HG02678 (cell line): Measurements from ENCODE around the gene PRMT7.

Experiments used
- ATAC-seq: cut with Tn5 transposase; IDR thresholded peaks from one replicate; pipeline ENCODE4 v1.9.1; 2021; ENCODE audit warnings: mild to moderate bottlenecking, moderate library complexity; ENCODE audit not compliant: unreplicated experiment

The PRMT7 gene

DNA sequence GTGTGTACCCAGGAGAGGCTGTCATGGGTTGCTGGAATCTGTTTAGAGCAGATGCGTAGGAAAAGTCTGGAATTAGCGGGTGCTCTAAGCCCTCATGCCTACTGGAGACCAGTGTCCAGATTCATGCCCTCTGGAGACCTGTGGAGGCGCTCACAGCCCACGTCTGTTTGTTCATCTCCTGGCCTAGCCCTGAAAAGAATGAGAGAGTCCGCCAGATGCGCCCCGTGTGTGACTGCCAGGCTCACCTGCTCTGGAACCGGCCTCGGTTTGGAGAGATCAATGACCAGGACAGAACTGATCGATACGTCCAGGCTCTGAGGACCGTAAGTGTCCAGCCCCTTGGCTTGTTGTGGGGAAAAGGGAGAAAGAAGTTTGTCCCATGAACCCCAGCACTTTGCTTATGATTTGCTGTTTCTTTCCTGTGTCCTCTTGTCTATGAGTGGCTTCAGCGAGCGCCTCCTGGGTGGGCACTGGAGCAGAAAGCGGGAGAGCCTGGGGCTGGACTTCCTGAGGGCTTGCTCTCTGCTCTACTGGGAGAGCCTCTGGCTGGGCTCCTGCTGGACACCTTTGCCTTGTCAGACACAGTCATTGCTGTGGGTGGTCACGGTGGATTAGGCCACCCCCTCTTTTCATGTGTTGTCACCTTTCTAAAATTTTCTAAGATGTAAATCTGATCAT, 35.3 kb downstream of the PRMT7 start:
- ATAC-seq, result no peak

DNA sequence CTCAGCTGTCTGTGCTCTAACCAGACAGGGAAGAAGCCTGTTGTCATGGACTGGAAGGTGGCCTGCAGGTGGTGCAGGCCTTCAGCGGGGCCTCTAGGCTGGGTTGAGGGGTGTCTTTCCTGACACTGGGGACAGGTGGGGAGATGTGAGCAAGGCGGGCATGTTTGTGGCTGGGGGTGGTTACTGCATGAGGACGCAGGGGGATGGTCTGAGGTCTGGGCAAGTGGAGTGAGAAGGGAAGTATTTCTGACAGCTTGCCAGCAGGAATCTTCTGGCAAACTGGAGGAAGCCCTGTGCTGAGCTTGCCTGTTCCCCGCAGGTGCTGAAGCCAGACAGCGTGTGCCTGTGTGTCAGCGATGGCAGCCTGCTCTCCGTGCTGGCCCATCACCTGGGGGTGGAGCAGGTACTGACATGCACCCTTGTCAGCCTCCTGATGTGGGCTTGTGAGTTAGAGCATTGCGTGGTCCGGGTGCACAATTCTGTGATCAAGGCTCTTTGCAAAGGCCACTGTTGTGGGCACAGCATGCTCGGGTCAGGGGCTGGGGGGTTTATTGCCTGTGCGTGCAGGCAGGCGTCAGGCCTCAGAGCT, 36.2 kb downstream of the PRMT7 start:
- ATAC-seq, result no peak

DNA sequence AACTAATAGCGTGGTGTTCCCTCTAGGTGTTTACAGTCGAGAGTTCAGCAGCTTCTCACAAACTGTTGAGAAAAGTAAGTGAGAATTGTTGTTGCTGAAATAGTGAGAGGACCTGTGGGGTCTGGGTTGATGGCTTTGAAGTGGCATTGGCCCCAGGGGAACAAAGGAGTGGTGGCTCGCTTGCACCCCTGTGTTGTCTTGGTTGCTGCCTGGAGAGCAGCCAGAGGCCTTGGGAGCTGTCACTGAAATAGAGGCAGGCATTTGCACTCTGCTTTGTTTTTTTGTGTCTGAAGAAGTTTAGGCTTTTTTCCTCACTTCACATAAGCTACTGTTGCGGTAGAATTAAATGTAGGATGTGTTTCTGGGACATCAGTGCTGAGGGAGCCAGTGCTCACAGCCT, 36.8 kb downstream of the PRMT7 start:
- ATAC-seq, result no peak

DNA sequence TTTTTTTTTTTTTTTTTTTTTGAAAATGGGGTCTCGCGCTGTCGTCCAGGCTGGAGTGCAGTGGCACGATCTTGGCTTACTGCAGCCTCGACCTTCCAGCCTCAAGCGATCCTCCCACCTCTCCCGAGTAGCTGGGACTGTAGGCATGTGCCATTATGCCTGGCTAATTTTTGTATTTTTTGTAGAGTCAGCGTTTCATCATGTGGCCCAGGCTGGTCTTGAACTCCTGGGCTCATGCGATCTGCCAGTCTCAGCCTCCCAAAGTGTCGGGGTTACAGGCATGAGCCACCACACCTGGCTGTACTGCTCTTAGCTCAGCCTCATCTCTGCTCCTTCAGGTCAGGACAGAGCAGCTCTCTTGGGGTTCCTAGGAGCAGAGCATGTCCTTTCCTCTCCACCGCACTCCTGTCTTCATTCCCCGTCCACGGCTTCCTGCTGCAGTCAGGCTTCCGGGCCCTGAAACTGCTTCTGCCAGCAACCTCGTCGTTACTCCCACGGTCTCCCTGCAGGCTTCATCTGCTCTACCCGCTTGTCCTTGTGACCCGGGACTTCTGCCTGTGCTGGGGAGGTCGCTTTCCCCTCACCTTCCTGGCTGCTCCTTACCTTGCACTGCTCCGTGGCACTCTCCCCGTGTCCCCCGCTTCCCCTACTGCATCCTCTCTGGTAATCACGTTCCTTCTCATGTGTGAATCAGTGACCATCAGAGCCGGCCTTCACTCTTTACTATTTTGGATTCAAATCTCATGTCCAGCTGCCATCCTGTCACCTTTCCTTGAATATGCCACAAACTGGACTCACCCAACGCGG, 38.0 kb downstream of the PRMT7 start:
- no peak for ATAC-seq

GRCh38 chr16:68349838-68350410, 39.1 kb downstream of the PRMT7 start:
- no peak for ATAC-seq

GRCh38 chr16:68350813-68351350, 40.1 kb downstream of the PRMT7 start:
- ATAC-seq, result no peak

- ATAC-seq, result no peak
Measured at GRCh38 chr16:68351463-68351862, 40.6 kb downstream of the PRMT7 start.

GRCh38 chr16:68351991-68352431, 41.2 kb downstream of the PRMT7 start:
- ATAC-seq, result no peak

GRCh38 chr16:68353366-68353765, 42.5 kb downstream of the PRMT7 start:
- ATAC-seq, result no peak

GRCh38 chr16:68354816-68355215, 44.0 kb downstream of the PRMT7 start:
- ATAC-seq, result no peak

DNA sequence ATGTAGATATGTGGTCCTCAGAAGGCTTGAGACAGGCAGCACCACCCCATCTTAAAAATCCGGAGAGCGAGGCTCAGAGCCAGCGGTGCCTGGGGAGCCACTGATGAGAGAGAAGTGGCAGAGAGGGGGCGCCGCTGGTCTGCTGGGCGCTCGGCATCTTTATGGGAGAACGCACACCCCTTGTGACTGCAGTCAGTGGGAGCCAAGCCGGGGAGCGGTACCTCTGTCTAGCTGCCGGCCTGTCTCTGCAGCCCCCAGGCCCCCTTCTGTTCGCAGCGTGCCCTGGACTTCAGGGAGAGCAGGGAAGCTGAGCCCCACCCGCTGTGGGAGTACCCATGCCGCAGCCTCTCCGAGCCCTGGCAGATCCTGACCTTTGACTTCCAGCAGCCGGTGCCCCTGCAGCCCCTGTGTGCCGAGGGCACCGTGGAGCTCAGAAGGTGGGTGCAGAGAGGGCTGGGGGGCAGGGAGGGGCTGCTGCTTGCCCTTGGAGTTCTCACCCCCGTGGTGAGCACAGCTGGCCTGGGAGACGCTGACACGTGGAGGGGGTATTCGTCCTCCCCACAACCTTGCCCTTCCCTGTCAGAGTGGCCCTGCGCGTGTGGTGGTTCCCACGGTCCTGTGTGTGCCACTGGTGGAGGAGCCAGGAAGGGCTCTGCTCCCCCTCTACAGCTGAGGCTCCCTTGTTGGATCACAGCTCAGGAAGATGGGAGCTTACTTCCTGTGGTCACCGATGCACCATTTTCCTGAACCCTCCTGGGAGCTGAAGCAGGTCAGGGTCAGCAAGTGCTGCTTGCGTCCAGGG, 44.8 kb downstream of the PRMT7 start:
- ATAC-seq, result peak; percentile 3

- ATAC-seq, result peak; percentile 81
Measured at GRCh38 chr16:68356249-68356918, 45.6 kb downstream of the PRMT7 start.

- no peak for ATAC-seq
Measured at GRCh38 chr16:68356919-68357286, 46.1 kb downstream of the PRMT7 start.

GRCh38 chr16:68357521-68357922, 46.7 kb downstream of the PRMT7 start:
- ATAC-seq, result no peak

- ATAC-seq, result no peak
Measured at GRCh38 chr16:68357923-68358322, 47.1 kb downstream of the PRMT7 start.

- ATAC-seq, result no peak
Measured at GRCh38 chr16:68358951-68359350, 48.1 kb downstream of the PRMT7 start.

DNA sequence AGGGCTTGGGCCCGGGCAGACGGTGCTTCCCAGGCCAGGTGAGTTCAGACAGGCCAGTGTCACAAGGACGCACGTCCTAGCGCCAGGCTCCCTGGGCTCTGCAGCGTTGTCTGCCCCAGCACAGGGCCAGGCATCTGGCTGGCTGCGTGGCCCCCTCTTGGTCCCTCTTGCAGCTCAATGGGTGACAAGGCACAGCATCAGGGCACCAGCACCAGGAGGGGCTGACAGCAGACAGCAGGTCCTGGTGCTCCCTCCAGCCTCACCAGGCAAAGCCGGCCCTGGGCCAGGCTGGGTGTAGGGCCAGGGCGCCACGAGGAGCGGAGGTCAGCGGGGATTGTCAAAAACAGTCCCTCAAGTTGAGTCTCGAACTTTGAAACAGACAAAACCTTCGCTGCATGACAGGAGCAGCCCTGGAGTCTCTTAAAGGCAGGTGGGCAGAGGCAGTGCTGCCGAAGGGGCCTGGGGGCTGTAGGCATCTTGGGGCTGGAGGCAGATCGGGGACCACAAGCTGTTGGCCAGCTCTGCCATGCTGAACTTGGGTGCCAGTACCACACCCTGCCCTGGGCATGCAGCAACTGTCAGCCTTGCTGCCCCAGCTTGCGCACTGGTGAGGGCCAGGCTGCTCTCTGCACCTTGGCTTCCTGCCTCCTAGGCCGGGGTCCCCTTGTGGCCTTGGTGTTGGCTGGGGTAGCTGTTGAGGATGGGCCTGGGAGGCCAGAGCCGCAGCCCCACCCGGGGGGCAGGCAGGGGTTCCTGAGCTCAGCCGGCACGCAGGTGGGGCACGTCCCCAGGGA, 48.8 kb downstream of the PRMT7 start:
- ATAC-seq, result no peak

GRCh38 chr16:68360547-68360946, 49.7 kb downstream of the PRMT7 start:
- no peak for ATAC-seq

DNA sequence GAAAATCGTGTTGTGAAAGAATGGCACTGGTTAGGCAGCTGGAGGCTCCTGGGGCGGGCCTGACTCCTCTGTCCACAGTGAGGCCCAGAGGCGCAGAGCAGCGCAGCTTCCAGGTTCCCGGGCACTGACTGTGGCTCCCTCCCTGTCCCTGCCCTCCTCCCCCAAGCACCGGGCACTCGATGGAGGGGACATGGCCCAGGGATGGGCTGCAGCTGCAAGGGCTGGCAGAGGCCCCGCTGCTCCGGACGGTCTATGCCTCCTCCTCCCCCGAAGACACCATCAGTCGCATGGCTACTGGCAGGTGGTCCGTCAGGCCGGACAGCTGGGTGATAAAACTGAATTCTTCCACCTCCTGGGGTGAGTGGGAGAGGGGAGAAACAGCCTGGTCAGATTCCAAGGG, 50.1 kb downstream of the PRMT7 start:
- ATAC-seq, result no peak
